OCI-LY1 (cell line): ENCODE measurements around the gene CNPY2.

Experiments used
- CTCF ChIP-seq: fragments of 200-600 bp; sonication (generic), shearing (Covaris generic); IDR thresholded peaks from 2 replicates; pipeline ENCODE4 v1.5.1; 2017; ENCODE audit warnings: mild to moderate bottlenecking, antibody characterized with exemption, low read length, moderate library complexity, mixed read lengths
- EZH2 ChIP-seq: fragments of 200-600 bp; sonication (generic), shearing (Covaris generic); IDR thresholded peaks from 2 replicates; pipeline ENCODE4 v1.8.0; 2017; ENCODE audit warnings: borderline replicate concordance, mixed run types, mild to moderate bottlenecking, antibody characterized with exemption, low read length, moderate library complexity, mixed read lengths

- no peak for TF ChIP-seq CTCF
- TF ChIP-seq EZH2 = no peak
These were observed 55.4 kb downstream of the CNPY2 start for GRCh38 chr12:56260380-56260779.
